Measurements from ENCODE around the gene ZNF148. TPM values are rescaled to one million over a fixed set of nuclear protein-coding genes. Genes with fewer than 3 reads are reported as not detected.

Gene ZNF148
- total RNA-seq, 1 donor from 2014 or later, result 44.5 TPM

GRCh38 chr3:125309476-125309875 lies 65.6 kb downstream of the ZNF148 start:
- no peak for TF ChIP-seq CTCF (IDR thresholded peaks at IDR 0.05; ENCODE audit: insufficient read depth, low read depth, low read length)
- TF ChIP-seq EZH2 (IDR thresholded peaks at IDR 0.05; ENCODE audit: insufficient read depth, low read length), result no peak
- peaks cover 12% of the 10 kb centered on the region for H3K36me3 ChIP-seq (ENCODE audit: insufficient read depth, low read length)
- Mint-ChIP-seq H3K4me1 (ENCODE audit: low read depth, unreplicated experiment) (peaks cover 3% of the 10 kb centered on the region), H3K36me3 (ENCODE audit: low read depth, unreplicated experiment) (peaks cover 30% of the 10 kb centered on the region), H3K27me3 (ENCODE audit: low read depth, unreplicated experiment) (no peaks in the 10 kb centered on the region), H3K4me3 (ENCODE audit: unreplicated experiment) (no peak overlapping the region), H3K9me3 (ENCODE audit: unreplicated experiment) (peaks cover 8% of the 10 kb centered on the region), H3K27ac (ENCODE audit: unreplicated experiment) (no peak overlapping the region)
- H3K27me3 ChIP-seq (ENCODE audit: insufficient read depth, low read length), result no peaks in the 10 kb centered on the region
- peaks cover 3% of the 10 kb centered on the region for H3K9me3 ChIP-seq (ENCODE audit: insufficient read depth, low read depth, low read length)
- no peaks in the 10 kb centered on the region for H3K4me1 ChIP-seq (ENCODE audit: insufficient read depth, low read length)
- H4K20me1 ChIP-seq (ENCODE audit: insufficient read depth, low read length), result peaks cover 18% of the 10 kb centered on the region
- H3K9ac ChIP-seq (ENCODE audit: low read length), result no peak overlapping the region
- H3K4me3 ChIP-seq (ENCODE audit: insufficient read depth, low read depth, low read length), result no peak overlapping the region
- no peak overlapping the region for H3K4me2 ChIP-seq (ENCODE audit: low read length)
- peaks cover 72% of the 10 kb centered on the region for H3K79me2 ChIP-seq (ENCODE audit: insufficient read depth, low read length)
- FAIRE-seq (no peak), DNase-seq (ENCODE audit: low read depth) (no peak)
- no peak overlapping the region for H3K27ac ChIP-seq (ENCODE audit: low read depth, low read length)
- no peak overlapping the region for H2AFZ ChIP-seq (ENCODE audit: low read depth, low read length)

DNA sequence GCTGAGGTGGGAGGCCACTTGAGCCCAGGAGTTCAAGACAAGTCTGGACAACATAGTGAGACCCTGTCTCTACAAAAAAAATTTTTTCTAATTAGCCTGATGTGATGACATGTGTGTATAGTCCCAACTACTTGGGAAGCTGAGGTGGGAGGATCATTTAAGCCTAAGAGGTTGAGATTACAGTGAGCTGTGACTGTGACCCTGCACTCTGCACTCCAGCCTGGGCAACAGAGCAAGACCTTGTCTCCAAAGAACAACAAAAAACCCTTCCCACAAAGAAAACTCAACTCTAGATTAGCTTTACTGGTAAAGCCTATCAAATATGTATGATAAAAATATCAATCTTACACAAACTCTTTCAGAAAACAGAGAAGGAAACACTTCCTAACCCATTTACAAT lies 68.5 kb downstream of the ZNF148 start:
- Mint-ChIP-seq H3K27me3 (ENCODE audit: low read depth, unreplicated experiment) (no peaks in the 10 kb centered on the region), H3K4me1 (ENCODE audit: low read depth, unreplicated experiment) (no peaks in the 10 kb centered on the region), H3K4me3 (ENCODE audit: unreplicated experiment) (no peak overlapping the region), H3K36me3 (ENCODE audit: low read depth, unreplicated experiment) (peaks cover 22% of the 10 kb centered on the region), H3K9me3 (ENCODE audit: unreplicated experiment) (peaks cover 8% of the 10 kb centered on the region), H3K27ac (ENCODE audit: unreplicated experiment) (no peak overlapping the region)
- Histone ChIP-seq H3K4me3 (ENCODE audit: insufficient read depth, low read depth, low read length) (no peak overlapping the region), H3K27ac (ENCODE audit: low read depth, low read length) (no peak overlapping the region), H3K27me3 (ENCODE audit: insufficient read depth, low read length) (no peaks in the 10 kb centered on the region), H3K4me2 (ENCODE audit: low read length) (no peak overlapping the region), H3K79me2 (ENCODE audit: insufficient read depth, low read length) (peaks cover 91% of the 10 kb centered on the region), H3K9ac (ENCODE audit: low read length) (no peak overlapping the region), H3K9me3 (ENCODE audit: insufficient read depth, low read depth, low read length) (peaks cover 3% of the 10 kb centered on the region), H4K20me1 (ENCODE audit: insufficient read depth, low read length) (peaks cover 32% of the 10 kb centered on the region), H2AFZ (ENCODE audit: low read depth, low read length) (no peak overlapping the region), H3K36me3 (ENCODE audit: insufficient read depth, low read length) (peaks cover 5% of the 10 kb centered on the region), H3K4me1 (ENCODE audit: insufficient read depth, low read length) (peaks cover 4% of the 10 kb centered on the region)
- TF ChIP-seq EZH2 (IDR thresholded peaks at IDR 0.05; ENCODE audit: insufficient read depth, low read length) (no peak), CTCF (IDR thresholded peaks at IDR 0.05; ENCODE audit: insufficient read depth, low read depth, low read length) (no peak)
- no peak for DNase-seq (ENCODE audit: low read depth)
- no peak for FAIRE-seq

- H3K27ac ChIP-seq (ENCODE audit: low read depth, low read length), result no peak overlapping the region
- no peak for FAIRE-seq
- H3K9me3 ChIP-seq (ENCODE audit: insufficient read depth, low read depth, low read length), result no peaks in the 10 kb centered on the region
- H3K36me3 ChIP-seq (ENCODE audit: insufficient read depth, low read length), result no peaks in the 10 kb centered on the region
- Mint-ChIP-seq H3K9me3 (ENCODE audit: unreplicated experiment) (no peaks in the 10 kb centered on the region), H3K4me1 (ENCODE audit: low read depth, unreplicated experiment) (no peaks in the 10 kb centered on the region), H3K27ac (ENCODE audit: unreplicated experiment) (no peak overlapping the region), H3K4me3 (ENCODE audit: unreplicated experiment) (no peak overlapping the region), H3K27me3 (ENCODE audit: low read depth, unreplicated experiment) (no peaks in the 10 kb centered on the region), H3K36me3 (ENCODE audit: low read depth, unreplicated experiment) (peaks cover 2% of the 10 kb centered on the region)
- H3K9ac ChIP-seq (ENCODE audit: low read length), result no peak overlapping the region
- H3K4me1 ChIP-seq (ENCODE audit: insufficient read depth, low read length), result peaks cover 8% of the 10 kb centered on the region
- no peak overlapping the region for H2AFZ ChIP-seq (ENCODE audit: low read depth, low read length)
- no peaks in the 10 kb centered on the region for H3K27me3 ChIP-seq (ENCODE audit: insufficient read depth, low read length)
- H3K4me3 ChIP-seq (ENCODE audit: insufficient read depth, low read depth, low read length), result no peak overlapping the region
- H4K20me1 ChIP-seq (ENCODE audit: insufficient read depth, low read length), result peaks cover 25% of the 10 kb centered on the region
- H3K4me2 ChIP-seq (ENCODE audit: low read length), result peak overlapping the region; percentile 39
- TF ChIP-seq CTCF (IDR thresholded peaks at IDR 0.05; ENCODE audit: insufficient read depth, low read depth, low read length) (no peak), EZH2 (IDR thresholded peaks at IDR 0.05; ENCODE audit: insufficient read depth, low read length) (no peak)
- no peak for DNase-seq (ENCODE audit: low read depth)
- peaks cover 89% of the 10 kb centered on the region for H3K79me2 ChIP-seq (ENCODE audit: insufficient read depth, low read length)
Measured at GRCh38 chr3:125302932-125303331, 72.2 kb downstream of the ZNF148 start.

All from astrocyte (in vitro differentiated cells and primary cell).